Dendritic cell treated with granulocyte-macrophage colony-stimulating factor and Interleukin-4, amounts not matched to agents 40 ng/mL and 50 ng/mL, for 4 days (primary cell): ENCODE measurements around the gene IQCB1.
"Not testable (repeated sequence)": the region's sequence is repeated elsewhere in the genome, so short reads cannot be mapped to it uniquely, and the experiment has no call there.

Experiments
- H3K27ac Mint-ChIP-seq: one replicate; pipeline ENCODE4 v1.8.0; 2022; ENCODE audit warnings: mild to moderate bottlenecking, mixed read lengths
- H3K27me3 Mint-ChIP-seq: one replicate; pipeline ENCODE4 v1.8.0; 2022; ENCODE audit warnings: mild to moderate bottlenecking, mixed read lengths
- H3K36me3 Mint-ChIP-seq: one replicate; pipeline ENCODE4 v1.8.0; 2022; ENCODE audit warnings: low read depth, mixed read lengths
- H3K4me1 Mint-ChIP-seq: one replicate; pipeline ENCODE4 v1.8.0; 2022; ENCODE audit warnings: low read depth, mixed read lengths
- H3K4me3 Mint-ChIP-seq: one replicate; pipeline ENCODE4 v1.8.0; 2022; ENCODE audit warnings: mild to moderate bottlenecking, moderate library complexity, mixed read lengths
- H3K9me3 Mint-ChIP-seq: one replicate; pipeline ENCODE4 v1.8.0; 2022; ENCODE audit warnings: mixed read lengths
- intact Hi-C: fragments of 100-400 bp; cut with micrococcal nuclease; formaldehyde crosslinking; loops from one replicate; pipeline ENCODE4 v1.15.0; 2022

Gene IQCB1

GRCh38 chr3:121834671-121835464, at the start of gene IQCB1, which contains the start of gene EAF2:
IQCB1 (minus strand) TSS chr3:121835060; CDS start chr3:121828960, 6,100 bp downstream.
EAF2 (plus strand) TSS chr3:121835209; CDS start chr3:121835286, 77 bp downstream.
- peaks cover 28% of the 10 kb centered on the region for H3K4me1 Mint-ChIP-seq
- no peaks in the 10 kb centered on the region for H3K9me3 Mint-ChIP-seq
- H3K27ac Mint-ChIP-seq: peak within 1 kb of the TSS; percentile 98

GRCh38 chr3:121883507-121883906, 48.6 kb upstream of the IQCB1 start:
- H3K36me3 Mint-ChIP-seq: peaks cover 16% of the 10 kb centered on the region
- no peaks in the 10 kb centered on the region for H3K27me3 Mint-ChIP-seq
- peaks cover 11% of the 10 kb centered on the region for H3K4me1 Mint-ChIP-seq
- no peak overlapping the region for H3K27ac Mint-ChIP-seq
- H3K4me3 Mint-ChIP-seq: no peak overlapping the region
- intact Hi-C loops: loop anchor here (10.0 kb wide), 2 partner anchors 101 to 371 kb away; no protein-coding TSS in a partner anchor
- no peaks in the 10 kb centered on the region for H3K9me3 Mint-ChIP-seq

More at GRCh38 chr3:121834671-121835464, at the start of gene IQCB1, which contains the start of gene EAF2:
- Mint-ChIP-seq H3K36me3 (peaks cover 12% of the 10 kb centered on the region), H3K4me3 (peak within 1 kb of the TSS; percentile 95), H3K27me3 (no peaks in the 10 kb centered on the region)
- intact Hi-C loops: loop anchor here (5.0 to 10.0 kb wide), 2 partner anchors 98 to 420 kb away; no protein-coding TSS in a partner anchor

GRCh38 chr3:121878411-121878810, 43.6 kb upstream of the IQCB1 start:
- Mint-ChIP-seq H3K27ac (no peak overlapping the region), H3K9me3 (no peaks in the 10 kb centered on the region), H3K4me3 (no peak overlapping the region), H3K27me3 (no peaks in the 10 kb centered on the region), H3K4me1 (peaks cover 18% of the 10 kb centered on the region), H3K36me3 (peaks cover 12% of the 10 kb centered on the region)
- intact Hi-C loops: no loop called here

- intact Hi-C loops: no loop called here
- no peaks in the 10 kb centered on the region for H3K9me3 Mint-ChIP-seq
- peaks cover 24% of the 10 kb centered on the region for H3K36me3 Mint-ChIP-seq
- no peak overlapping the region for H3K27ac Mint-ChIP-seq
- no peak overlapping the region for H3K4me3 Mint-ChIP-seq
- H3K27me3 Mint-ChIP-seq: no peaks in the 10 kb centered on the region
- peaks cover 35% of the 10 kb centered on the region for H3K4me1 Mint-ChIP-seq
Measured at GRCh38 chr3:121871430-121871829, 36.6 kb upstream of the IQCB1 start.

GRCh38 chr3:121870717-121871116, 35.9 kb upstream of the IQCB1 start:
- intact Hi-C loops: no loop called here
- H3K27ac Mint-ChIP-seq: peak overlapping the region; percentile 67

GRCh38 chr3:121869736-121870135, 34.9 kb upstream of the IQCB1 start:
- Mint-ChIP-seq H3K4me1 (peaks cover 35% of the 10 kb centered on the region), H3K36me3 (peaks cover 32% of the 10 kb centered on the region), H3K9me3 (no peaks in the 10 kb centered on the region), H3K27me3 (no peaks in the 10 kb centered on the region), H3K27ac (peak overlapping the region; percentile 67), H3K4me3 (no peak overlapping the region)
- intact Hi-C loops: no loop called here

More at GRCh38 chr3:121870717-121871116, 35.9 kb upstream of the IQCB1 start:
- Mint-ChIP-seq H3K4me1 (peaks cover 36% of the 10 kb centered on the region), H3K27me3 (no peaks in the 10 kb centered on the region), H3K9me3 (no peaks in the 10 kb centered on the region), H3K36me3 (peaks cover 30% of the 10 kb centered on the region), H3K4me3 (no peak overlapping the region)

- Mint-ChIP-seq H3K9me3 (no peaks in the 10 kb centered on the region), H3K27me3 (no peaks in the 10 kb centered on the region), H3K36me3 (peaks cover 37% of the 10 kb centered on the region)
Measured at GRCh38 chr3:121863801-121864200, 28.9 kb upstream of the IQCB1 start.

GRCh38 chr3:121863247-121863646, 28.4 kb upstream of the IQCB1 start:
- H3K4me1 Mint-ChIP-seq: peaks cover 45% of the 10 kb centered on the region
- H3K36me3 Mint-ChIP-seq: peaks cover 37% of the 10 kb centered on the region
- H3K27ac Mint-ChIP-seq: peak overlapping the region; percentile 80
- H3K9me3 Mint-ChIP-seq, intact Hi-C loops, H3K27me3 Mint-ChIP-seq: not testable (repeated sequence)
- peak overlapping the region; percentile 46 for H3K4me3 Mint-ChIP-seq

More at GRCh38 chr3:121863801-121864200, 28.9 kb upstream of the IQCB1 start:
- H3K27ac Mint-ChIP-seq: peak overlapping the region; percentile 80
- intact Hi-C loops: no loop called here
- H3K4me1 Mint-ChIP-seq: peaks cover 48% of the 10 kb centered on the region
- peak overlapping the region; percentile 46 for H3K4me3 Mint-ChIP-seq

GRCh38 chr3:121857778-121858177, 22.9 kb upstream of the IQCB1 start:
- H3K27ac Mint-ChIP-seq, H3K27me3 Mint-ChIP-seq, H3K4me3 Mint-ChIP-seq, H3K9me3 Mint-ChIP-seq, intact Hi-C loops: not testable (repeated sequence)
- H3K36me3 Mint-ChIP-seq: peaks cover 42% of the 10 kb centered on the region
- H3K4me1 Mint-ChIP-seq: peaks cover 29% of the 10 kb centered on the region

GRCh38 chr3:121855555-121855954, 20.7 kb upstream of the IQCB1 start:
- H3K27me3 Mint-ChIP-seq: no peaks in the 10 kb centered on the region
- H3K36me3 Mint-ChIP-seq: peaks cover 34% of the 10 kb centered on the region
- intact Hi-C loops: no loop called here
- H3K9me3 Mint-ChIP-seq: no peaks in the 10 kb centered on the region
- no peak overlapping the region for H3K4me3 Mint-ChIP-seq
- H3K4me1 Mint-ChIP-seq: peaks cover 11% of the 10 kb centered on the region
- no peak overlapping the region for H3K27ac Mint-ChIP-seq

- Mint-ChIP-seq H3K4me1 (peaks cover 9% of the 10 kb centered on the region), H3K27me3 (no peaks in the 10 kb centered on the region), H3K36me3 (peaks cover 23% of the 10 kb centered on the region), H3K27ac (no peak overlapping the region), H3K9me3 (no peaks in the 10 kb centered on the region), H3K4me3 (no peak overlapping the region)
- intact Hi-C loops: no loop called here
Measured at GRCh38 chr3:121852256-121852655, 17.4 kb upstream of the IQCB1 start.

- peaks cover 8% of the 10 kb centered on the region for H3K4me1 Mint-ChIP-seq
- H3K27ac Mint-ChIP-seq: no peak overlapping the region
- peaks cover 25% of the 10 kb centered on the region for H3K36me3 Mint-ChIP-seq
- intact Hi-C loops: no loop called here
- H3K4me3 Mint-ChIP-seq: no peak overlapping the region
- H3K9me3 Mint-ChIP-seq: no peaks in the 10 kb centered on the region
- H3K27me3 Mint-ChIP-seq: no peaks in the 10 kb centered on the region
Measured at GRCh38 chr3:121844892-121845291, 10.0 kb upstream of the IQCB1 start.

GRCh38 chr3:121839962-121840361, 5.1 kb upstream of the IQCB1 start:
- intact Hi-C loops: loop anchor here (10.0 kb wide), 1 partner anchor 415 kb away; no protein-coding TSS in a partner anchor
- no peak overlapping the region for H3K4me3 Mint-ChIP-seq
- no peak overlapping the region for H3K27ac Mint-ChIP-seq
- peaks cover 8% of the 10 kb centered on the region for H3K36me3 Mint-ChIP-seq
- H3K4me1 Mint-ChIP-seq: peaks cover 35% of the 10 kb centered on the region
- no peaks in the 10 kb centered on the region for H3K27me3 Mint-ChIP-seq
- no peaks in the 10 kb centered on the region for H3K9me3 Mint-ChIP-seq

- intact Hi-C loops: loop anchor here (10.0 kb wide), 1 partner anchor 418 kb away; no protein-coding TSS in a partner anchor
- no peaks in the 10 kb centered on the region for H3K9me3 Mint-ChIP-seq
- peaks cover 28% of the 10 kb centered on the region for H3K4me1 Mint-ChIP-seq
- H3K36me3 Mint-ChIP-seq: peaks cover 12% of the 10 kb centered on the region
- peak overlapping the region; percentile 98 for H3K27ac Mint-ChIP-seq
- H3K4me3 Mint-ChIP-seq: peak overlapping the region; percentile 95
- no peaks in the 10 kb centered on the region for H3K27me3 Mint-ChIP-seq
Measured at GRCh38 chr3:121836481-121836880, 1.6 kb upstream of the IQCB1 start.
